ENCODE data around the gene EEFSEC.

The EEFSEC gene

DNA sequence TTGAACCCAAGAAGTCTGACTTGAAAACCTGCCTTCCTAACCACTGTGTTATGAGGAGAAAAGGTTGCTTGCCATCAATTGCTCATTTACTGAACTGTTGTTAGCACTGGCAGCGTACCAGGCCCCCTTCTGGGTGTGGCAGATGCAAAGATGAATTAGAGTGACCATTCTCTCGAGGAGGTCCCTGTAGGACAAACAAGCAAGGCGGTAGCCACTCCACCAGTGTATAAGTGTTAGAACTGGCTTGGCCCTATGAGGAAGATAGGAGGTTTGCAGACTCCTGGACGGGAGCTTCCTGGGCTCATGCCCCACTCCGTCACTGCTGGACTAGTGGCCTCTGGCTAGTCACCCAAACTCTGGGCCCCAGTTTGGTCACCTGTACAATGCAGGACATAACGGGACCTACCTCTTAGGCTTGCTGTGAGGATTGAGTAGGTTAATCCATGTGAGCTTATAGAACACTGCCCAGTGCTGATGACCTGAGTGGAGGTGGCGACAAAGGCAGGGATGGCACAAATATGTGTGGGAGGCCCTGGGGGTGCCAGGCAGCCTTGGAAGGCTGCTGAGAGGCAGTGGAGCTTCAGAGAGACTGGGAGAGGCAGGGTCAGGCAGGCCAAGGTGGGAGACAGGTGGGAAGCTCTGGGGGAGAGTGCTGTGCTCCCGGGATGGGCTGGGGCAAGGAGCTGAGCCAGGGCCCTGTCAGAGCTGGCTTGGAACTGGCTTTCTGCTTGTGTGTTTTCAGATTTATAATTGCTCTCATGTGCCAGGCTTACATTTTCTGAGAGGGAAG, 167.5 kb downstream of the EEFSEC start:
- no peak for DNase-seq

DNA sequence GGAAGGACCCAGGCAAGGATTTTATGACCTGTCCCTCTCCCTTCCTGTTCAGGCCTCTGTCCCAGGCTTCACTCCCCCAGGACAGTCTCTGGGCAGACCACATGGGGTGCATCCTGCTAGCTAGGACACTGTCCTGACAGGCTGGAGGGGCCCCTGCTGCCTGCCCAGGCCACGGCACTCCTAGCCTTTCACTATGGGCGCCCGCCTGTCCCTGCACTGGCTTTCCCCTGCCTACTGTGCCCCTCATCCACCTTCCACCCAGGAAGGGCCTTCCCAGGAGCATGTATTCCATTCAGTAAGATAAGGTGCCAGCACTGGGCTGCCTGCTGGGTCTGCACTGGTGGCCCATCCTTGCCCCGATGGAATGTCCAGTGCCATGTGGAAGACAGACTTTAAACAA, 168.1 kb downstream of the EEFSEC start:
- DNase-seq: no peak

DNA sequence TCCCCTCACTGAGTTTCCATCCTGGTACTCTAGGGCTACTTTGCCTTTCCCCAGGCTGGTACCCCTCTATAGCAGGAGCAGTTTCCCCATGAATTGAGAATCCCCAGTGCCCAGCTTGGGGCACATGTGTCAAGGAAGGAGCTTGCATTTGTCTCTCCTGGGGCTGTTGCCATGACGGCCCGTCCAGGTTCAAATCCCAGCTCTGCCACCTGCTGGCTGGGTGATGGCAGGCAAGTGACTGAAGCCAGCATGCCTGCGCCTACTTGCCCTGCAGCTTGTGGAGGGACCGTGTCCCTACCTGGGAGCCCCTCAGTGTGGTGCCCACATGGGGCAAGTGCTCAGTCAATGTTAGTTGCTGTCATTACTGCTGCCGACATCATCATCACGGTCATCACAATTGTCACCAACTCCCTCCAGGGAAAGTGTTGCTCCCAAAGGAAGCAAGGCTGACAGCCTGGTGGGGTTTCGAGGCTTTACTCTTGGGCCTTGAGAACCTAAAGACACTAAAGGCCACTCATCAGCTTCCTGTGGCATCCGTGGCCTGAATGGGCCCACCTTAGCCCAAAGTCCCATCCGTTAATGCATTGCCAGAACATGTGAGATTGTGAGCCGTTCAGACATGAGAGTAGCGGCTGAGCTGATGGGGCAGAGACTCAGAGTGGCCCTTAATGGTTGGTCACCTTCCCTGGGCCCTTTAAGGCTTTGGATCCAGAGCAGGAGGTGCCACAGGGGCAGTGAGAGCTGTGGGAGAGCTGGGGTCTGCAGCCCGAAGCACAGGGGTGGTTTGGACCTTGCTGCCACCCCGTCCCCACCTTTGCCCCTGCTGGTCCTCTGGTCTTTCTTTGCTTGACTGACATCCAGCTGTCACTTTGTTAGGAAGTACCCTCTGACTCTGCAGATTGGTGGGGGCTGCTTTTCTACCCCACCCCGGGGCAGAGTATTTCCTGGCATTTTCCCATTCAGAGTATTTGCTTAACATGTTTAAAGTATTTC, 169.0 kb downstream of the EEFSEC start:
- peak; percentile 56 for DNase-seq

DNA sequence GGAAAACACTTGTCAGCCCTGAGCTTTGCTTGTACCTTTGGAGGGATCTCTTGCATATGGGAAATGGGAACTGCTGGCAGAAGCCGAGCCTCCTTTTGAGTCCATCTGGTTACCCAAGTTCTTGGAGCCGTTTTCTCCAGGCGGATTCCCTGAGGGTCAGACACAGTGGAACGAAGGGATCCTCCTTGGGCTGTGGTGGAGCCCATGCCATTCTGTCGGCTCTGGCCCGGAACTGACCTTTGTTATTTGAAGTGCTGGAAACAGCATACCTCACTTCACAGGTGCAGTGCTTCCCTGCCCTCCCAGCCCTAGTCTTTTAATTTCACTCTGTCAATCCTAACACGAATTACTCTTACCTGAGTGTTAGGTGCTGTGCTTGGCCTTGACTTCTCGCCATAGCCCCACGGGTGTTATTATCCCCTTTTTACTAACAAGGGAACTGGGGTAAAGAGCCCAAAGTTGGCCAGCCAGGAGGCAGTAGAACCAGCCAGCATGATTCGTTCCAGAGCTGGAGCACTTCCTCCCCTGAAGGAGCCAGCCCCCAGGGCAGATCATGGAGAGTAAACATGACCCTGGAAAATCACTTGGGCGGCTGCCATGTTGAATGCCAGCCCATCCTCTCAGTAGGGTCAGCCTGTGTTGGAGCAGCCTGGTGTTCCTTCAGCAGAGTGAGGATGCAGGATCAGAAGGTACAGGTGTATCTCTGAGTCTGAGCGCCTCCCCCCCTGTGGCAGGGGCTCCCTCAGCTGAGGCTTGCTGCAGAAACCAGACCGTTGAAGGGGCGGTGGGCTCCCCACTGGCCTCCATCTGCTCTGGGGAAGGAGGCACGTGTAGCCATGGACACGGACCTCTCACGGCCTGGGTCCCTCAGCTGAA, 170.2 kb downstream of the EEFSEC start:
- no peak for DNase-seq

DNA sequence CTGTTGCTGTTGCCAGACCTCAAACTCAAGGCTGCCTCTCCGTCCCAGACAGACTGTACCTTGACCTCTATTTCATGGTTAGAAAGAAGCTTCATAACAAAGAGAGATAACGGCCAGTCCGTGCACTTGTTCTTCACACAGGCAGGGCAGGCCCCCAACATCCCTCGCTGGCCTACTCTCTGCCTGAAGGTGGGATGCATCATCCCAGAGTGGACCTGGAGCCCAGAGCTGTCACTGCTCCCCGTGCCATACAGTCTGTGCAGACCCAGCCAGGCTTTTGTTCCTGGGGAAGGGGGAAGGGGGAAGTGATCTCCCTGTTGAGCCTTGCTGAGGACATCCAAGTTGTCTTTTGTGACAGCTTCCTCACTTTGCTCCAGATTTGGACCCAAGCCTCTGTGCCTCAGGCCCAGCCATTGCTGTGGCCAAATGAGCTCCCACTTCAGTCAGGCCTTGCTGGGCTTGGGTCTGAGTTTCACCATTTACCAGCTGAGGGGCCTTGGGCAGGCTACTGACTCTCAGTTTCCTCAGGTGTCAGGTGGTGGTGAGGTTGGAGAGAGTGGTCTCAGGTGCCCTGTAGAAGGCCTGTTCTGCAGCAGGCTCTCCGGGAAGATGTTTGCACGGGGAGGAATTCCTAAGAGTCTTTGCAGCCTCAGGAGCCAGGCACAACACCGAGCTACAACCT, 171.8 kb downstream of the EEFSEC start:
- DNase-seq: no peak

DNA sequence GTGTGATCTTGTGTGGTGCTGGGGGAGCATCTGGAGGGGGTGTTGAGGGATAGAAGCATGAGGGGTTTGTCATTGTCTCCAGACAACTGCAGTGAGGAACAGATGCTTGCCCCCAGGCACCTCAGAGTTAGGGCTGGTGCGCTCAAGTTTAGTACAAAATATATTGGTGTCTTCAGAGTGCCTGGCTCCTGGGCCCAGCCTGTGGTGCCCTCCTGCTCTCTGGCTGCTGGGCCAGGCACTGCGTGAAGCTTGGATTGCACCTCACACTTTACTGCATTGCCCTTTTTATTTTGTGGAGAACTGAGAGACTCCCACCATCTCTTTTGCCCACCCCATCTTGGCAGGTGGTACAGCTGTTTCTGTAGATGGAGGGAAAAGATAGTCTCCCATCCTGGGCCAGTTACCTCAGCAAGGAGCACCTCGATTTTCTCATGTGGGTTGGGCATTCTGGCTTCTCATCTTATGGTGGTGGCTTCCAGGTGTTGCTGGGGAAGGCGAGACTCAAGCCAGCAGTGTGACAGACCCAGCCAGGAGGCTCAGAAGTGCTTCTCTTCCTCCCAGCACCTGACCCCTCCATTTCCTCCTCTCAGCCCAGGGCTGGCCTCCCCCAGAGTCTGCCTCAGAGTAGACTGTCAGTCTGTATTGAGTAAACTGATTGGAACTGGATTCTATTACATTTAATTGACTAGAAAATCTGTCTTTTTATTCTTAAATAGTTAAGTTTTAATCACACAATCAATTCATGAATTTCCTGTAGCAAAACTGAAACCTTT, 173.0 kb downstream of the EEFSEC start:
- DNase-seq: no peak

DNA sequence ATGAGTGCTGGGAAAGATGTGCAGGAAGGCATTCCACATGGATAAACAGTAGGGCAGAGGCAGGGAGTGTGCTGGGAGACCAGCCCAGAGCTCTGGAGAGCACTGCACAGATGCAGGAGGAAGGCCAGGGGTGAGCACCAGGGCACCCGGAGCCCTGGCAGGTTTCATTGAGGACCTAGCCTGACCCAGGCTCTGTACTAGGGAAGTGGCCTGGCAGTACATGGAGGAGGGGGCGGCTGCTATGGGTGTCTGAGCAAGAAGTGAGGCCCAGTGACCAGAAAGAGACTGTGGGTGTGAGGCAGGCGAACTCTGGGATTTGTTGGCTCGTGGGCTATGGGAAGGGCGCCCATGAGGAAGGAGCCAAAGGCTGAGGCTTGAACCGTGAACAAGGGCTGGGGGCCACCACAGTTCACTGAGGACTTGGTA, 174.3 kb downstream of the EEFSEC start:
- no peak for DNase-seq

DNA sequence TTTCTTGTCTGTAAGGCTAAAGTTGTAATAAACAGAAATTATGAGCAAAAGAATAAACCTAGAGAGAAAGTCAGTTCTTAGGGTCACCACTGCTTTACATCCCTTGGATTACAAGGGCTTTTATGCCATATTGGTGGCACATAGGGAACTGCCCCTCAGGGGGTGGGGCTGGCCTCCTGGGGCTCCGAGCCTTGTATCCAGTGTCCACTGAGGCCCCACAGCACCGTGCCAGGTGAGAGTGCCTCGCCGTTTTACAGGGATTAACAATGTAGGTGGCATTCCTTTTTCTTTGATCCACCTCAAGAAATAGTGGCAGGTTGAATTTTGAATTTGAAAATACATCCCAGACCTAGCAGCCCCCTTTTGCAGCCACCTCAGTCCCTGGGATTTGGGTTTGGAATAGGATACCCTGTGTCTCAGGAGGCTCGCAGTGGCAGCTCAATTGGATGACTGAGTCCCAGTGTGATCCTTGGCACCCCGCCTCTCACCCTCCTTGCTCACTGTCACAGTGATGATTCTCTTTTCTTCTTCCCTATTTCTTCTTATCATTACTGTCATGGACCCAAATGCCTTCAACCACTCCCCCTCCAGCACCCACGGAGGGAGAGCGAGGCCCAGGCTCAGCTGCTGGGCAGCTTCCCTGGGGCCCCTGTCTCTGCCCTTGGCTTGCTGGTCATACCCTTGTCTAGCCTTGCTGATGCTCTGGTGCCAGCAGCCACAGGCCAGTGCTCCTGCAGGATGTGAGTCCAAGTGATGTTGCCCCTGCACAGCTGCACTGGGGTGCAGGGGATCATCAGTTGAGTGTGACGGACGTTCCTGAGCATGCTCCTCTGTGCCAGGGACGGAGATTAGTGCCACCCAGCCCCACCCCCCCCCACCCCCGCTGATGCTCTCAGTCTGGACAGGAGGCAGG, 175.5 kb downstream of the EEFSEC start:
- DNase-seq: no peak

DNA sequence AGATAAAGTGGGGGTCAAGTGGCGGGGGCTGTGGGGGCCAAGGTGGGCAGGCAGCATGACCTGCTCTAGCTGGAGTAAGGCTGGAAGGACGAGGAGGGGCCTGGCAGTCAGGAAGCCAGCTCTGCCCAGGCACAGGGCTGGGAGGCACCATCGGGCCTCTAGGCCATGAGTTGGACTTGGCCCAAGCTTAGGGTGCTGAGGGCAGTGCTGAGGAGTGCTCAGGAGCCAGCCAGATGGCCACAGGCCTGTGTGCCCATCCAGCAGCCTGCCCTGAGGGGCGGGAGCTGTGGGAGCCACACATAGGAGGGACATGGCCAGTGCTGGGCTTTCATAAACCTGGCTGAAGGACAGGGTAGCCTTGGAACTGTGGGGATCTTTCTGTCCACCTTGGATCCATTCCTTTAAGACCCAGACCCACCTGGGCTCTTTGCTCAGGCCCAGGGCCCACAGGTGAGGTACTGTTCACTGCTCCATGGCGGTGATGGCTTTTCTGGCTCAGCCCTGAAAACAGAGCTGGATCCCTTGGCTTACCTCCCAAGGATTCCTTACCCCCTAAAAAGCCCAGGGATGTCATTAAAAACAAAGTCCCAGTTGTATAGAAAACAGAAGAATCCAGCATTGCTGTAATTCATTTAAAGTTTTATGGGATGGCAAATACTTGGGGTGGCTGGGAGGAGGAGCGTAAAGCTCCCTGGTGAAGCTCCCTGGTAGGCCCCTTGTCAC, 176.4 kb downstream of the EEFSEC start:
- no peak for DNase-seq

DNA sequence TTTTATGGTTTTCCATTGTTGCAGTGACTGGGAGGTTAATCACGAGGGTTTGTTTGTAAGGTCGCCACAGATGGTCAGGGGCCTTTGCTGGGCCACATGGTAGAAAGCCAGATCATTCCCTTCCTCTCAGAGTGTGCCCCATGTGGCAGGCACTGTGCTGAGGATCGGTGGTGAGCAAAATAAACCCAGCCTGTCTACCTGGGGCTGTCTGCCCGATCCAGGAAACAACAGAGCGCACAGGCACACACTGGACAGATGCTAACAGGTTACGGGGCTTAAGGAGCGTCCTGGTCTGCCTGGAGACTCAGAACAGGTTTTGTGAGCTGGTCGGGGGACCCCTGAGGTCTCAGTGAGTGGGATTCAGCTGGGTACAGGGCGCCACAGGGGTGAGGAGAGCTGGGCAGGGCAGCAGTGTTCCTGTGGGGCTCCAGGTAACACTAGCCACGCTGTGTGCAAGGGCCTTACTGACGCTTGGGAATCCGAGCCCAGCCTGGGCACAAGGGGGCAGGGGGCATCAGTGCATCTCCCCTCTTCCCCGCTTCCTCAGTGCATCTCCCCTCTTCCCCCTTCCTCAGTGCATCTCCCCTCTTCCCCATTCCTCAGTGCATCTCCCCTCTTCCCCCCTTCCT, 177.0 kb downstream of the EEFSEC start:
- DNase-seq: no peak

DNA sequence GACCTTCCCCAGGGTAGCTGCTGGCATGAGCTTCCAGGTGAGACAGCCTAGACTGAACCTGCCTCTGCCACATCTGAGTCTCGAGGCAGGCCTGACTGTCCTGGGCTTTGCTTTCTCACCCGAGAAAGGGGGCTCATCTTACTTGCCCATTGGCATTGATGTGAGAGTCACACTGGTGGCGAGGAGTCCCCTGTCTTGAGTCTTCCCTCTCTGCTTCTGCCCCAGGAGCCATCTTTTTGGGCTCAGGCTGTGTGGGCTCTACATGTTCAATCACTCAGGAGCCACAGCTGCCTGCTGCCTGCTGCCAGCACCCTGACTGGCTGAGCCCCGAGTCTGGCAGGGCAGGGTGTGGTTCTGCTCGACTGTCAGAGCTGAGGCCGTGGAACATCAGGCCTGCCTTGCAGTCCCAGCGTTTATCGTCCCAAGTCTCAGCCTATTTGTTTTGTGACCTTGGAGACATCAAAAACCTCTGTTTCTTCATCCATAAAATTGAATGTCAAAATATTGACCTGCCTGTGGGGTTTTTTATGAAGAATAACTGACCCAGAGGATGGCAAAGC, 180.9 kb downstream of the EEFSEC start:
- DNase-seq: no peak

DNA sequence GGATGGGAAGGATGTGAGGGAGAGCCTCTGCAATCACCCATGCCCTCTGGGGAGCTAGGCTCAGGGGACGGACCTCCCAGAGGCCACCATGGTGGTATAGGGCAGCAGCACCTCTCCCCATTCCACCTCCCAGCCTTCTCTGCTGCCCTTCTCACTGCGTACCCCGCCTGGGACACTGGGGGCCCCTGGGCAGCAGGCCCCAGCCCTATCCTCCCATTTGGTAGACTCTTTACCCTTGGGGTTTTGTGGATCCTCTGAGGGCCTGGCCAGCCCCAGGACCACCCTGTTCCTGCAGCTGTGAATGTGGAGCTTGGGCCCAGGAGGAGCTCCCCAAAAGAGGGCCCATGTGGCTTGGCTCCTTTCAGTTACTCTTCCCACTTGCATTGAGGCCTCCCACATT, 181.5 kb downstream of the EEFSEC start:
- no peak for DNase-seq

DNA sequence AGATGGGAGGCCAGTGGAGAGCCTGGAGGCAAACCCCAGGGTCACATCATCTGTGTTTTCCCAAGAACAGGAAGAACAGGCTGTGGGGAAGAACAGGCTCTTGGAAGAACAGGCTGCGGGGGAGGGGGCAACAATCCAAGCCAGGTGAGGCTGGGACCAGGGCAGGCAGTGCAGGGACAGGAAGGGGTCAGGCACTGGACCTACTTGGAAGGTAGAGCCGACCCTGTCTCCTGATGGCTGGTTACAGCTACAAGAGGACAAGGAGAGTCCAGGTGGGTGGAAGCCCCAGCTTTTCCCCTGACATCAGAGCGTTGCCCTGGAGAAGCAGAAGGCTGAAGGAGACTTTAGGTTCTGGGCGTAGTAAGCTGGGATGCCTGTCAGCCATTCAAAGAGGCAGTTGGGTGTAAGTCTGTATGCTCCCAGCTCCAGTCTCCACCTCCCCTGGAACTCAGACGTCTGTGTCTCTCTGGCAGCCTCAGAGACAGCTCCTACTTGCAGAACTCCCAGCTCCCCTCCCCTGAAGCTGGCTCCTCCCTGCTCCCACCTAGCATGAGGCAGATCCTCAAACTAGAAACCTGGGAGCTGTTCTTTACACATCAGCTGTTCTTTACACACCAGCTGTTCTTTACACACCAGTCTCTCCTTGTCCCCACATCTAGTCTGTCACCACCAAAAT, 182.5 kb downstream of the EEFSEC start:
- no peak for DNase-seq

DNA sequence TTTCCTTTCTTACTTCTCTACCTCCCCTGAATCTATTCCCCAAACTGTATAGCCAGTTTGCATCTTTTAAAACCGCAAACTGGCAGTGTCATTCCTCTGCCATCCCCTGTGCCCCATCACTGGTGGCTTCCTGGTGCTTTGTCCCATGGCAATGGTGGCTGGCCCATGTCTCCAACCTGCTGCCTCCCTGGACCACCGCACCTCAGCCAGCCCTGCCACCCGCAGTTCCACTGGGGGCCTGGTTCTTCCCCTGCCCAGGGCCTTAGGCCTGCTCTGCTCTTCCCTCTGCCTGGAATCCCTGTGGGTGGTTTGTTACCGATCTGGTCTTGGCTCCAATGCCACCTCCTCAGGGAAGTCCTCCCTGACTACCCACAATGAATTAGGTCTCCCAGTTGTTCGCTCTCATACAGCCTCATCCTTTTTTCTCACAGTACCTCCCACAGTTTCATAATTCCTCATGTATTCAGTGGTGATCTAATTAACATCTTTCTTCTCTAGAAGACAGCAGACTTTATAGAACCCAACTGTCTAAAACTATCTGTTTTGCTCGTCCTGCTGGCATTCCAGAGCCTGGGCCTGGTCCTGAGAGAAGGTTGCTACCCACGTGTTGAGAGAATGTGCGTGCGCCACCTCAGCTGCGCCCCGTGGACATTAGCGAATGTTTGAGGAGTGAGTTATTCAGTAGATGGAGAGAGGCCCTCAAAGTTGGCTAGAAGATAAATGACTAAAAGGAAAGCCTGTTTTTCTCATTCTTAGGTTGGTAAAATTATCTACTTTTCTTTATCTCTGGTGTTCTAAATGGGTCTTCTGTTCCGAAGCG, 183.3 kb downstream of the EEFSEC start:
- no peak for DNase-seq

DNA sequence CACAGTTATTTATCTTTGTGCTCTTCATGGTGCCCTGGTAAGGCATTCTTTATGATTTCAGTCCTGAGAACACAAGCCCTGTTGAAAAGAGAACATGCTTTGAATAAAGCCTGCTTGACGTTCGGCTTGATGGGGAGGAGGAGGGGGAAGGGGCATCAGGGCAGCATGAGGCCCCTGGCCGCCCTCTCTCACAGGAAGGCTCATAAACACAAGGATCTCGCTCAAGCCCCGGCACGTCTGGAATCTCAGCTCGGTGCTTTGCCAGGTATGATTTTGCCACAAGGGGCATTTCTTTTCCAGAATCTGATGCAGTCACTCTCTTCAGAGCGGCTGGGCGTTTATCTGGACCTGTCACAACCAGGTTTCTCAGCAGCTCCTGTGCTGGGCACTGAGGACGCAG, 184.0 kb downstream of the EEFSEC start:
- DNase-seq: no peak

DNA sequence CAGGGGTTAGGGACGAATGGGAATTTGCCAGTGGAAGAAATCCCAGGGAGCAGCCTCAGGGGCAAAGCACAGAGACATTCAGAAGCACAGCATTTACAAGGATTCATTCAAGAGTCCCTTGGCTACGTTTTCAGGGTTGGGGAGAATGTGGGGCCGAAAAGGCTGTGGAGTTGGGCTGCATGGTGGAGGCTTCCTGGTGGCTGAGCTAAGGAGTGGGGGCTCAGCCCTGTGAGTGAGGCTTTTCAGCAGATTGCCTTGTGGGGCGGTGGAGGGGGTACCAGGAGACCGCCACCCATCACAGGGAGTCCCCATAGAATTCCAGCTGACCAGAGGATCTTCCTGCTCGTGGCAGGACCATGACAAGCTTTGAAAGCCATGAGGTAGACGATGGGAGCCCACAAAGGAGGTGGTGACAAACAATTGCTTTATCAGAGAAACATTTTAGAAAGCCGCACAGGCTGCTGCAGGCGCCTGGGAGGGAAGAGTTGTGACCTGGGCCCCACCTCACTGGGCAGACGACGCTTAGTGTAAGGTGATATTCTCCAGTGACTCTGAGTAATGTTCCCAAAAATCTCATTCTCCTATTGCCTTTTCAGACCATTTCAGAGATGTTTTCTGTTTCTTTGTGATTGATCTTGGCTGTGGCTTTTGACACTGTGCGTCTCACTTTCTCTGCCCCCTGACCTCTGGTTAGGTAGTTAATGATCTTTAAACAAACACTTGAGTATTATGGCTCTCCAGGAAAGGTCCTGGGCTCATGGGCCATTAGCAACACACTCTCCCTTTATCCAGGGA, 185.5 kb downstream of the EEFSEC start:
- no peak for DNase-seq

All from 8988T (cell line).